DMS114 treated with DMSO at 0.1 percent for 48 hours (cell line): ENCODE results near the gene LNX1.

Source experiments
- DNase-seq: peaks from one replicate; lab custom pipeline; 2025; ENCODE audit not compliant: unreplicated experiment; lab: John Stamatoyannopoulos, UW

Gene LNX1

GRCh38 chr4:53538756-53539155 lies 52.5 kb downstream of the LNX1 start:
- DNase-seq, result no peak

GRCh38 chr4:53537606-53538005 lies 53.7 kb downstream of the LNX1 start:
- no peak for DNase-seq

GRCh38 chr4:53536328-53536727 lies 55.0 kb downstream of the LNX1 start:
- DNase-seq, result no peak

GRCh38 chr4:53535567-53535966 lies 55.7 kb downstream of the LNX1 start:
- DNase-seq, result no peak

- DNase-seq, result no peak
Observed at GRCh38 chr4:53534684-53535083, 56.6 kb downstream of the LNX1 start.

GRCh38 chr4:53532521-53532920 lies 58.8 kb downstream of the LNX1 start:
- no peak for DNase-seq

GRCh38 chr4:53531585-53532224 lies 59.6 kb downstream of the LNX1 start:
- DNase-seq, result no peak

- DNase-seq, result no peak
Observed at GRCh38 chr4:53529025-53529424, 62.3 kb downstream of the LNX1 start.

GRCh38 chr4:53527930-53528329 lies 63.4 kb downstream of the LNX1 start:
- no peak for DNase-seq

- DNase-seq, result no peak
Observed at GRCh38 chr4:53527326-53527725, 64.0 kb downstream of the LNX1 start.

GRCh38 chr4:53522334-53522733 lies 69.0 kb downstream of the LNX1 start:
- no peak for DNase-seq

- DNase-seq, result no peak
Observed at GRCh38 chr4:53520116-53520515, 71.2 kb downstream of the LNX1 start.

GRCh38 chr4:53518807-53519206 lies 72.5 kb downstream of the LNX1 start:
- DNase-seq, result no peak

GRCh38 chr4:53515076-53515475 lies 76.2 kb downstream of the LNX1 start:
- DNase-seq, result no peak

GRCh38 chr4:53514509-53514908 lies 76.8 kb downstream of the LNX1 start:
- no peak for DNase-seq

GRCh38 chr4:53512608-53513007 lies 78.7 kb downstream of the LNX1 start:
- DNase-seq, result no peak

- DNase-seq, result no peak
Observed at GRCh38 chr4:53511014-53511413, 80.3 kb downstream of the LNX1 start.

- no peak for DNase-seq
Observed at GRCh38 chr4:53510321-53510720, 81.0 kb downstream of the LNX1 start.

- DNase-seq, result no peak
Observed at GRCh38 chr4:53508446-53508845, 82.8 kb downstream of the LNX1 start.

- DNase-seq, result no peak
Observed at GRCh38 chr4:53507671-53508286, 83.5 kb downstream of the LNX1 start.

- no peak for DNase-seq
Observed at GRCh38 chr4:53507058-53507457, 84.2 kb downstream of the LNX1 start.

GRCh38 chr4:53505947-53506346 lies 85.3 kb downstream of the LNX1 start:
- no peak for DNase-seq

GRCh38 chr4:53502094-53502493 lies 89.2 kb downstream of the LNX1 start:
- DNase-seq, result no peak
